Measurements from ENCODE around the gene CRIP2. TPM values are rescaled to one million over a fixed set of nuclear protein-coding genes. Genes with fewer than 3 reads are reported as not detected.

The CRIP2 gene
- total RNA-seq, 1 experiment from 2014 or later = 209 TPM

DNA sequence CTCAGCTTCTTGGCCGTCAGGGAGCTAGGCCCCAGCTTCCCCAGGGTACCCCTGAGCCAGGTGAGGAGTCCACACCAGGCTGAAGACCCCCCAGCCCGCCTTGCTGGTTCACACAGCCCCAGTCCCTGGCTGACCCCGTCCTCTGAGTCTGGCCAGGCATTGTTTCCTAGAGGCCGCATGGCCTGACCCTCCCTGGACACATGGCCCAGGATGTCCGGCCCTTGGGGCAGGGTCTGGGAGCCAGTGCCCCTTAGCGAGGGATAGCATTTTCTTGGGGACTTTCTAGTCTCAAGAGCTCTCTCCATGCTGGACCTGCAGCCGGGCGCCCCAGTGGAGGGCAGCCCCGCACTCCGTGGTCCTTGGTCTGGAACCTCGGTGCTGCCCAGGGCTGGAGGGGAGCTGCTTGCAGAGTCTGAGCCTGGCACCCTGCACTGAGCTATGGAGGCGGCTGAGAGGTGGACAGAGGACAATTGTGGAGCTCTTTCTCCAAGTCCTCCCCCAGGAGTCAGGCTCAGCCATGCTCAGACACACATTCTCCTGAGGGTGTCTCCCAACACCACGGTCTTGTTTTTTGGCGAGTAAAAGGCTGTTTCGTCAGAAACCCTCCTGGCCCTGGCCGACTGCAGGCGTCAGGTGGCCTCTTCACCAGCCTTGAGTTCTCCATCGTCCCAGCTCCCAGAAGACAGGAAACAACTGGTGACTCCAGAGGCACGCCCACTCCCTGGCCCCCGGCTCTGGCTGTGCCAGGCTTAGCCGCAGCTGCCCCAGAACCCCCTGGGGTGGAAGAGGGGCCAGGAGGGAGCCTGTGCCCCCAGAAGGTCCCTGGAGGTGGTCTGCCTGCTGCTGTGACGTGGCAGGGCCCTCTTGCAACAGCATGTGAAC, 17.6 kb upstream of the CRIP2 start:
- in situ Hi-C loops (cut with HindIII; ENCODE audit: low sequenced_read_pairs) = no loop called here
- no peak for DNase-seq (ENCODE audit: low spot score)

DNA sequence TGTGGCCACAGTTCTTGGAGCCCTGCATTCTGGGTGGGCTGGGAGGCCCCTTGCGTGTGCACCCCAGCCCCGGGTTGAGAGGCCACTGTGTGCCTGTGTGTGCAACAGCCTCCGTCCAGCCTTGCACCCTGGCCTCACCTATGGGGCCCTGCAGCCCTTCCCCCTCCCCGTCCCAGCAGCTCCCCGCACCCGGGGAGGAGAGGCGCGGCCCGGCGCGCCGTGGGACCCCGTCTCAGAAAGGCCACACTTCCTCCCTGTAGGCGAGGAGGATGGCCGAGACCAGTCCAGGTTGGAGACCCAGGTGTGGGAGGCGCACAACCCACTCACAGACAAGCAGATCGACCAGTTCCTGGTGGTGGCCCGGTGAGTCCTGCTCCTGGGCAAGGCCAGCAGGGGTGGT, 16.6 kb upstream of the CRIP2 start:
- in situ Hi-C loops (cut with HindIII; ENCODE audit: low sequenced_read_pairs) = no loop called here
- no peak for DNase-seq (ENCODE audit: low spot score)

DNA sequence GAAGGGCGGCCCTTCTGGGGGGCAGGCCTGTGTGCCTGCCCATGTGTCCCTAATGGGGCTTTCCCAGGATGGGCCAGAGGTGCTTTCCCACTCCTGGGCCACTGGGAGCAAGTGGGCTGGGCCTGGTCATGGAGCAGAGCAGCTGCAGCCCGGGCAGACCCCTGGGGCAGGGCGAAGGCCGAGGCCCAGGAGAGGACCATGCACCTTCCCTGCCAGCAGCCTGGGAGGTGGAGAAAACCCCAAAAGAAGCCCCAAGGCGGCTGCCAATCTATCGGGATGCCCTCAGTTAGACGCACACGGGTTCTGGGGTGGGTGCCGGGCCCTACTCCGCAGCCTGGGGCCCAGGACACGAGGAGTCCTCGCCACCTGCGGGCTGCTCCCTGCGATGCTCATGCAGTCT, 16.1 kb upstream of the CRIP2 start:
- no peak for DNase-seq (ENCODE audit: low spot score)
- in situ Hi-C loops (cut with HindIII; ENCODE audit: low sequenced_read_pairs) = no loop called here

DNA sequence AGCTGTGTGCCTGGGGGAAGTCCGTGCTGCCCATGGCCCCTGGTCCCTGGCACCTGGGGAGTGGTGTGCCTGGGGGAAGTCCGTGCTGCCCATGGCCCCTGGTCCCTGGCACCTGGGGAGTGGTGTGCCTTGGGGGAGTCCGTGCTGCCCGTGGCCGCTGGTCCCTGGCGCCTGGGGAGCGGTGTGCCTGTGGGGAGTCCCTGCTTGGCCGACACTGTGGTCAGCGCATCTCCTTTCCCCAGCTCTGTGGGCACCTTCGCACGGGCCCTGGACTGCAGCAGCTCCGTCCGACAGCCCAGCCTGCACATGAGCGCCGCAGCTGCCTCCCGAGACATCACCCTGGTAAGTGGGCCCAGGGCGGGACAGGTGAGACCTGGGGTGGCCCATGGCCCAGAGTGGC, 14.5 kb upstream of the CRIP2 start:
- in situ Hi-C loops (cut with HindIII; ENCODE audit: low sequenced_read_pairs) = no loop called here
- DNase-seq (ENCODE audit: low spot score) = no peak

- in situ Hi-C loops (cut with HindIII; ENCODE audit: low sequenced_read_pairs) = no loop called here
- no peak for DNase-seq (ENCODE audit: low spot score)
Observed at GRCh38 chr14:105460616-105461015, 14.0 kb upstream of the CRIP2 start.

DNA sequence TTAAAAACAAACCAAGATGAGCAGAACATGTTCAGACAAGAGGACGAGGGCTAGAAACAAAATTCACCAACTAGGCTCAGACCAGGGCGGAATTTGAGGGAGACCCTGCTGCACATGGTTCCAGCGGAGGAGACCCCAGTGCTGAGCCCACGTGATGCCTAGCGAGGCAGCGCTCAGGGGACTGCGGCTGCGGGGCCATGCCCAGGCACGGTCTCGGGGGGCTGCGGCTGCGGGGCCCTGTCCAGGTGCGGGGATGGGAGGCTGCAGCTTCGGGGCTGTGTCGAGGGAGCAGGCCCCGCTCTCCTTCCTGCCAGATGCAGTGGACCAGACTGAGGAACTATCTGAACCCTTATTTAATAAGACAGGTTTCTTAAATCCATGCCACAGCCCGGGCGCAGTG, 12.7 kb upstream of the CRIP2 start:
- in situ Hi-C loops (cut with HindIII; ENCODE audit: low sequenced_read_pairs) = no loop called here
- no peak for DNase-seq (ENCODE audit: low spot score)

- in situ Hi-C loops (cut with HindIII; ENCODE audit: low sequenced_read_pairs) = no loop called here
- DNase-seq (ENCODE audit: low spot score) = no peak
Observed at GRCh38 chr14:105464501-105464900, 10.1 kb upstream of the CRIP2 start.

DNA sequence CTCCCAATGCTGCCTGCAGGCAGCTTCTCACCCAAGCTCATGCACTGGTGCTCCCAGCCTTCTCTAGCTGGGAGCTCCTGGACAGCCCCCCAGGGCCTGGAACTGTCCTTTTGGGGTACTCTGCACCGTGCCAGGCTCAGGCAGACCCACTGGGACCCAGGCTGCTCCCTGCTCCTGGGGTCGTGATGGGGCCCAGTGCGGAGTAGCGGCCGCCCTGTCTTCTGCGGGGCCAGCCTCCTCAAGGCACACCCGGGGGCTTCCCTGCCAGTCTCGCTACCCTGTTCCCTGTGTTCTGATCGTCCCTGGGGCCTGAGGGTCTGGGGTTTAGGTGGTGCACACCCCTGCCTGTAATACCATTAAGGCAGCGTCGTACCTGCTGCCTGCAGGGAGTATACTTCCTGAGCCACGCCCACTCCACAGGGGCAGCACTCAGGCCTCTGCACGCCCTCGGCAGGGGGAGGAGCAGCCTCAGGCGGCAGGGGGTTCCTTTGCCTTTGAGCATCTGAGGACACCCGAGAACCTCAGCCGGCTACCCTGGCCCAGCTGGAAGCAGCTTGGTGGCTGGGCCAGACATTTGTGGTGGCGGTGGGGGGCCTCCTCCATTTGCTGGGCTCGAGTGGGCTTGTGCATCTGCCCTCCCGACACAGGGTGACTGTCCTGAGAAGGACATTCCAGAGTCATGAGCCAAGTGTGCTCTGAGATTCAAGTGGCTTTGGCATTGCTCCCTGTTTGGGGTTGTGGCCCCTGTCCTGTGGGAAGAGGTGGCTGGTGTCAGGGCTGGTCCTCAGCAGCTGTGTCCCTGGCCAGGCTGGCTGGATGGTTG, 9.2 kb upstream of the CRIP2 start:
- in situ Hi-C loops (cut with HindIII; ENCODE audit: low sequenced_read_pairs) = no loop called here
- DNase-seq (ENCODE audit: low spot score) = no peak

DNA sequence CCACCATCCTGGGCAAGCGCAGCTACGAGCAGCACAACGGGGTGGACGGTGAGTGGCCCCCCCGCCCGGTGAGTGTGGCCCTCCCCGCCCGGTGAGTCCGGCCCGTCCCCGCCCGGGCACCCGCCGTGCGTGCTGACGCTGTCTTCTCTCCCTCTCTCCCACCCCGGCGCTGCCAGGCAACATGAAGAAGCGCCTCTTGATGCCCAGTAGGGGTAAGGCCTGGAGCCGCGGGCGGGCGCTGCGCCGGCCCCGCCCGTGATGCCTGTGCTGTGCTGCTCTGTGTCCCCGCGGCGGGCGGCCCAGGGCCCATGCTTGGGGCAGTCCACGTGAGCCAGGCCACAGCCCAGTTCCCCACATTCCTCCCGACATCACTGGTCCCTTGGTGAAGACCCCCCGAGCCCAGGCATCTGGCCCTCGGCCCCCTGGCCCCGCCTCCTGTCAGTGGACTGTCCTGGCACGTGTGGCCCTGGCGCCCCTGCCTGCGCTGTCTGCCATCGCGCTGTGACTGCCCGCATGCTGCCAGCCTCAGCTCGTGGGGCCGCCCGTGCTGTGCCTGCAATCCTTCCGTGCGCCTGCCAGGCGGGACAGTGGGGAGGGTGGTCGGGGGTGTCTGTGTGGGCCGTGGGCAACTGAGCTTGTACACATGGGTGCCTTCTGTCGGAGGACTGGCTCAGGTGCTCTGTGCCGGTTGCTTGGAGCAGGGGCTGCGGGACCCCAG, 7.9 kb upstream of the CRIP2 start:
- in situ Hi-C loops (cut with HindIII; ENCODE audit: low sequenced_read_pairs) = no loop called here
- peak; percentile 17 for DNase-seq (ENCODE audit: low spot score)

DNA sequence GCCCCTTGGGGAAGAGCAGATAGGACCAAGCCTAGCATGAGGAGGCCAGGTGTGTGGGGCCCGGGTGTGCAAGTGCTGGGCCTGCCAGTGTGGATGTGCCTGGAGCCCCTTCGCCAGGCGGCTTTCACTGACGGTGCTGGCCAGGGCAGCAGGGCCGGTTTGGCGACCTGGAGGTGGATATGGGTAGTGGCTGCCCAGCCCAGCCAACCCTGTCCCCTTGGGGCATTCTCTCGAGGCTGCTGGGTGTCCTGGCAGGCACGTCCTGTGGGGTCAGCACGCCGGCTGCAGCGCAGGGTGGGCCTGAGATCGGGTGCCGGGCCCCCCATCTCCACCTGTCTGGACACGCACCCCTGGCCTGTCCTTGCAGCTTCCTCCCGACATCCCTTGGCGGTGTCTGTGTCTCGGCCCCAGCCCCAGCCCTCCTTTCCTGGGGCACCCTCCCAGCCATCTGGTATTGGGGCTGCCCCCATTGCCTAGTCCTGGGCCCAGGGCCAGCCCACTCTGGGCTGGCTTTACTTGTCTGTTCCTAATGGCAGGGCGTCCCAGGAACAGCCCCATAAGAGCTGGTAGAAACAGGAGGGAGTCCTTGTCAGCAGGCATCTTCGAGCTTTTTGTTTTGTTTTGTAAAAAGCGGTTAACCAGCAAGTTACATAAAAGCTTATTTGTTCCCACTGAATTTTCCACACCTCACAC, 7.2 kb upstream of the CRIP2 start:
- DNase-seq (ENCODE audit: low spot score) = peak; percentile 63
- in situ Hi-C loops (cut with HindIII; ENCODE audit: low sequenced_read_pairs) = no loop called here

GRCh38 chr14:105467942-105468471, 6.6 kb upstream of the CRIP2 start:
- peak; percentile 89 for DNase-seq (ENCODE audit: low spot score)
- in situ Hi-C loops (cut with HindIII; ENCODE audit: low sequenced_read_pairs) = no loop called here

- in situ Hi-C loops (cut with HindIII; ENCODE audit: low sequenced_read_pairs) = no loop called here
- DNase-seq (ENCODE audit: low spot score) = peak; percentile 44
Observed at GRCh38 chr14:105468621-105469241, 5.9 kb upstream of the CRIP2 start.

DNA sequence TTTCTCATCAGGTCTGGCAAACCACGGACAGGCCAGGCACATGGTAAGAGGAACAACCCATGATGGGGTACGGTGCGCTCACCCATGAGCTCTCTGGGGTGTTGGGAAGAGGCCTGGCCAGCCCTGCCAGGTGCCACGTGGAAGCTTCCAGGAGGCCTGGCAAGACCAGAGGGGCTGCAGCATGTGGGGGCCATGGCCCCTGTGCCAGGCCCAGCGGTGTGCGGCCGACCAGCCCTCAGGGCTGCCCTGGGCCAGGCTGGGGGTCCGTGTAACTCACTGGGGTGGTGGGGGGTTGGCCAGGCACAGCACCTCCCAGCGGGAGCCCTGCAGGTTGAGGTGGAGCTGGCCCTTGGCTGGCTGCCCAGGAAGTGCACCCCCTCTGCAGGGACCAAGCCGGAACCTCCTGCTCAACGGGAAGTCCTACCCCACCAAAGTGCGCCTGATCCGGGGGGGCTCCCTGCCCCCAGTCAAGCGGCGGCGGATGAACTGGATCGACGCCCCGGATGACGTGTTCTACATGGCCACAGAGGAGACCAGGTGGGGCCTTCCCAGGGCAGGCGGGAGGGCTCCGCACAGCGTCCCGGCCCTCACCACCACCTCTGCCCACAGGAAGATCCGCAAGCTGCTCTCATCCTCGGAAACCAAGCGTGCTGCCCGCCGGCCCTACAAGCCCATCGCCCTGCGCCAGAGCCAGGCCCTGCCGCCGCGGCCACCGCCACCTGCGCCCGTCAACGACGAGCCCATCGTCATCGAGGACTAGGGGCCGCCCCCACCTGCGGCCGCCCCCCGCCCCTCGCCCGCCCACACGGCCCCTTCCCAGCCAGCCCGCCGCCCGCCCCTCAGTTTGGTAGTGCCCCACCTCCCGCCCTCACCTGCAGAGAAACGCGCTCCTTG, 4.9 kb upstream of the CRIP2 start:
- in situ Hi-C loops (cut with HindIII; ENCODE audit: low sequenced_read_pairs) = no loop called here
- no peak for DNase-seq (ENCODE audit: low spot score)

- in situ Hi-C loops (cut with HindIII; ENCODE audit: low sequenced_read_pairs) = no loop called here
- no peak for DNase-seq (ENCODE audit: low spot score)
Observed at GRCh38 chr14:105470350-105471296, 4.0 kb upstream of the CRIP2 start.

DNA sequence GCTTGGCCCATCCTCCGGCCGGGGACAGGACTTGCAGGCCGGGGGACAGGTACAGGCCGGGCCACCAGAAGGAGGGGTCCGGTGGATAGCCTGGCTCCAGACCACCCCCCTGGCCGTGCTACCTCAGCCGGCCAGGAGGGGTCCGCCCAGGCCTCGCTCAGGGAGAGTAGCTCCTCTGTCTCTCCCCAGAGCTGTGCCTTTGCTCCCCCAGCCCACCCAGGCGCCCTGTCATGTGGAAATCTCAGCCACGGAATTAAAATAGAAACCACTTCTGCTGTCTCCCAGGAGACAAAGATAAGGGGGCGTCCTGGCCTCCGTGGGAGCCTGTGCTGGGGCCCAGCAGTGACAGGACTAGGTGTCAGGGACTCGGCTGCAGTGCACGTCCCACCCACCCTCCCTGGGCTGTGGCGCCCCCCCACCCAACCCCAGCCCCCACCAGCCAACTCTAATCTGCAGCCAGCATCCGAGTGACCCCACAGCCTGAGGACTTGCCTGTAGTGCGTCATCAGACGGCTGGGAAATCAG, 3.3 kb upstream of the CRIP2 start:
- in situ Hi-C loops (cut with HindIII; ENCODE audit: low sequenced_read_pairs) = no loop called here
- DNase-seq (ENCODE audit: low spot score) = no peak

GRCh38 chr14:105471823-105472485, 2.7 kb upstream of the CRIP2 start:
- in situ Hi-C loops (cut with HindIII; ENCODE audit: low sequenced_read_pairs) = no loop called here
- DNase-seq (ENCODE audit: low spot score) = no peak

Measured in G401 (cell line).